RWPE1 (cell line): ENCODE data around the gene ZSWIM8.

Experiments used
- CTCF ChIA-PET: fragments of 350-600 bp; sonication (Branson Sonifier 250); formaldehyde crosslinking; extraction: SDS; loops from one replicate; lab custom pipeline; 2021; lab: Yijun Ruan, JAX
- POLR2A ChIA-PET: fragments of 400-600 bp; formaldehyde crosslinking; extraction: SDS; loops from one replicate; lab custom pipeline; 2020; ENCODE audit warnings: antibody characterized with exemption; ENCODE audit not compliant: low non-redundant PET; lab: Yijun Ruan, JAX
- DNase-seq: peaks from one replicate; pipeline ENCODE4 v3.0.0; 2012; ENCODE audit warnings: low spot score
- H3K27ac ChIP-seq: fragments of 450-650 bp; 2 replicates; pipeline ENCODE4 v1.5.1; 2017
- TF ChIP-seq, protein P1 (sequence below): fragments of 450-650 bp; conservative IDR thresholded peaks from 2 replicates; pipeline ENCODE4 v1.5.1; 2017; ENCODE audit warnings: low read depth, mild to moderate bottlenecking

Gene ZSWIM8

DNA sequence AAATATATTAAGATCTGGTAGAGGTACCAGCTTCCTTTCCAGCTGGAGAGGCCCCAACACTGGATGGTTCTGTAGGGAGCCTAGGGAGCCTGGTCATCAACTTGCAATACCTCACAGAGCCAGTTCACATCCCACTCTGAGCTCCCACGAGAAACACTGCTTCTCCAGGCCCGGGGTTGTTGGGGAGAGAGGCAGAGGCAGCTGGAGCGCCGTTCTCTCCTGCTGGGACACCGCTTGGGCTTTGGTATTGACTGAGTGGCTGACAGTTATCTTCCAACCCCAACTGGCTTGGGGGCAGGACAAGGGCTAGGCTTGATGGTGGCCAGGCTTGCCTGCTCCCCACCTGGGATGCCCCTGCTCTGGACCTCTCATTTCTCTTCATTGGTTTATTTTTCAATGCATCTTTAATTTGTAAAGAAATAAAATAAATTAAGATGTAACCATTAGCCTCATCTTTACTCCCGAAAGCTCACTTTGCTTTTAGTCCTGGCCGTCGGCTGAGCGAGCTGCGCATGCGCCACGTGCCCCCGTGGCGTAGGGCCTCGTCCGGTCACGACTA lies 13.6 kb upstream of the ZSWIM8 start:
- DNase-seq = peak; percentile 88
- TF ChIP-seq, protein P1, sequence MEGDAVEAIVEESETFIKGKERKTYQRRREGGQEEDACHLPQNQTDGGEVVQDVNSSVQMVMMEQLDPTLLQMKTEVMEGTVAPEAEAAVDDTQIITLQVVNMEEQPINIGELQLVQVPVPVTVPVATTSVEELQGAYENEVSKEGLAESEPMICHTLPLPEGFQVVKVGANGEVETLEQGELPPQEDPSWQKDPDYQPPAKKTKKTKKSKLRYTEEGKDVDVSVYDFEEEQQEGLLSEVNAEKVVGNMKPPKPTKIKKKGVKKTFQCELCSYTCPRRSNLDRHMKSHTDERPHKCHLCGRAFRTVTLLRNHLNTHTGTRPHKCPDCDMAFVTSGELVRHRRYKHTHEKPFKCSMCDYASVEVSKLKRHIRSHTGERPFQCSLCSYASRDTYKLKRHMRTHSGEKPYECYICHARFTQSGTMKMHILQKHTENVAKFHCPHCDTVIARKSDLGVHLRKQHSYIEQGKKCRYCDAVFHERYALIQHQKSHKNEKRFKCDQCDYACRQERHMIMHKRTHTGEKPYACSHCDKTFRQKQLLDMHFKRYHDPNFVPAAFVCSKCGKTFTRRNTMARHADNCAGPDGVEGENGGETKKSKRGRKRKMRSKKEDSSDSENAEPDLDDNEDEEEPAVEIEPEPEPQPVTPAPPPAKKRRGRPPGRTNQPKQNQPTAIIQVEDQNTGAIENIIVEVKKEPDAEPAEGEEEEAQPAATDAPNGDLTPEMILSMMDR = no peak
- POLR2A ChIA-PET = interaction anchor here (0.5 to 1.2 kb wide), 5 partner anchors 9 to 1465 kb away, joined by 3 to 10 read pairs (median 4); partner anchors contain the start of gene SEC24C
- H3K27ac ChIP-seq = peak overlapping the region; percentile 97
- CTCF ChIA-PET = interaction anchor here (0.6 to 1.5 kb wide), 3 partner anchors 8 to 23 kb away, joined by 4 to 7 read pairs (median 5); no protein-coding TSS in a partner anchor

DNA sequence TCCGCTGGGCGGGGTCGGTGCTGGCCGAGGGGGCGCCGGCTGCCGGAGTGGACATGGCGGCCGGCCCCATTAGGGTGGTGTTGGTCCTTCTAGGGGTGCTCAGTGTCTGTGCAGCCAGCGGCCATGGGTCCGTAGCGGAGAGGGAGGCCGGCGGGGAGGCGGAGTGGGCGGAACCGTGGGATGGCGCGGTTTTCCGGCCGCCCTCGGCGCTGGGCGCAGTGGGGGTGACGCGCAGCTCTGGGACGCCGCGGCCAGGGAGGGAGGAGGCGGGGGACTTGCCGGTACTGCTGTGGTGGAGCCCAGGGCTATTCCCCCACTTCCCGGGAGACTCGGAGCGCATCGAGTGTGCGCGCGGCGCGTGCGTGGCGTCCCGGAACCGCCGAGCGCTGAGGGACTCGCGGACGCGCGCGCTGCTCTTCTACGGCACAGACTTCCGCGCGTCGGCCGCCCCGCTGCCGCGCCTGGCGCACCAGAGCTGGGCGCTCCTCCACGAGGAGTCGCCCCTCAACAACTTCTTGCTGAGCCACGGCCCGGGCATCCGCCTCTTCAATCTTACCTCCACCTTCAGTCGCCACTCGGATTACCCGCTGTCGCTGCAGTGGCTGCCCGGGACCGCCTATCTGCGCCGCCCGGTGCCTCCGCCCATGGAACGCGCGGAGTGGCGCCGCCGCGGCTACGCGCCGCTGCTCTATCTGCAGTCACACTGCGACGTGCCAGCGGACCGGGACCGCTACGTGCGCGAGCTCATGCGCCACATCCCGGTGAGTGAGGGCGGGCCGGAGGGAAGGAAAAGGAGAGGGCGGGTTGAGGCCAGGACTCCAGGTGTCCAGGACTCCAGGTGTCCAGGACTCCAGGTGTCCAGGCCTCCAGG lies 12.9 kb upstream of the ZSWIM8 start:
- H3K27ac ChIP-seq = peak overlapping the region; percentile 97
- TF ChIP-seq, protein P1 = no peak
- ChIA-PET POLR2A (interaction anchor here (0.6 to 1.3 kb wide), 7 partner anchors 9 to 1464 kb away, joined by 3 to 7 read pairs (median 3); partner anchors contain the start of gene SEC24C), CTCF (interaction anchor here (0.6 to 1.5 kb wide), 3 partner anchors 9 to 24 kb away, joined by 4 to 7 read pairs (median 5); no protein-coding TSS in a partner anchor)
- DNase-seq = peak; percentile 78

DNA sequence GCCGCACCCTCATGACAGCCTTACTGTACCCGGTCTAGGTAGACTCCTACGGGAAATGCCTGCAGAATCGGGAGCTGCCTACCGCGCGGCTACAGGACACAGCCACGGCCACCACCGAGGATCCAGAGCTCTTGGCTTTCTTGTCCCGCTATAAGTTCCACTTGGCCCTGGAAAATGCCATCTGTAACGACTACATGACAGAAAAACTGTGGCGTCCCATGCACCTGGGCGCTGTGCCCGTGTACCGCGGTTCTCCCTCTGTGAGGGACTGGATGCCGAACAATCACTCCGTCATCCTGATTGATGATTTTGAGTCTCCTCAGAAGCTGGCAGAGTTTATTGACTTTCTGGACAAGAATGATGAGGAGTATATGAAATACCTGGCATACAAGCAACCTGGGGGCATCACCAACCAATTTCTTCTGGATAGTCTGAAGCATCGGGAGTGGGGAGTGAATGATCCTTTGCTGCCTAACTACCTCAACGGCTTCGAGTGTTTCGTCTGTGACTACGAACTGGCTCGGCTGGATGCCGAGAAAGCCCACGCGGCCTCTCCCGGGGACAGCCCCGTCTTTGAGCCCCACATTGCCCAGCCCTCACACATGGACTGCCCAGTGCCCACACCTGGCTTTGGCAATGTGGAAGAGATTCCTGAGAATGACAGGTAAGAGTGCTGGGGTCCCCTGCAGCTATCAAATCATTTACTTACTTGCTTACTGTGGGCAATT lies 12.1 kb upstream of the ZSWIM8 start:
- POLR2A ChIA-PET = interaction anchor here (0.7 to 1.3 kb wide), 4 partner anchors 39 to 102 kb away, joined by 3 to 7 read pairs (median 4); no protein-coding TSS in a partner anchor
- TF ChIP-seq, protein P1 = no peak
- CTCF ChIA-PET = interaction anchor here (1.5 kb wide), 1 partner anchor 9 kb away, joined by 7 read pairs; no protein-coding TSS in a partner anchor
- DNase-seq = peak; percentile 24
- peak overlapping the region; percentile 97 for H3K27ac ChIP-seq

DNA sequence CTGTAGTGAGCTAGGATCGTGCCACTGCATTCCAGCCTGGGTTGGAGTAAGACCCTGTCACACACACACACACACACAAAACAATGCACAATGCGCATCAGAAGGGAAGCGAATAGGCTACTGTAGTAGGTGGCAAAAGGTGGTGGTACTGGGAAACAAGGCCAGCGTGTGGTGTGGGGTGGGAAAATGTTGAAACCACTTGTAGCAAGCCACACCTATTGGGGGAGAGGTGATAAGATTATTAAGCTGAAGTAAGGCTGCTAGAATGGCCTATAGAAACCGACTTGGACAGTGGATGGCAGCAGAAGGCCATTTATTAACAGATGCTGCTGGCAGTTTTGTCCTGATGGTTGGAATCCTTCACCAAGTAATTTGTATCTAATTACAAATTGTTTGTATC lies 10.8 kb upstream of the ZSWIM8 start:
- peak overlapping the region; percentile 54 for H3K27ac ChIP-seq
- TF ChIP-seq, protein P1 = no peak; the same call in 1 of the 2 replicates
- ChIA-PET CTCF (interaction anchor here (0.9 to 1.3 kb wide), 3 partner anchors 12 to 334 kb away, joined by 3 to 5 read pairs (median 4); no protein-coding TSS in a partner anchor), POLR2A (no interaction called here)
- DNase-seq = peak; percentile 53

DNA sequence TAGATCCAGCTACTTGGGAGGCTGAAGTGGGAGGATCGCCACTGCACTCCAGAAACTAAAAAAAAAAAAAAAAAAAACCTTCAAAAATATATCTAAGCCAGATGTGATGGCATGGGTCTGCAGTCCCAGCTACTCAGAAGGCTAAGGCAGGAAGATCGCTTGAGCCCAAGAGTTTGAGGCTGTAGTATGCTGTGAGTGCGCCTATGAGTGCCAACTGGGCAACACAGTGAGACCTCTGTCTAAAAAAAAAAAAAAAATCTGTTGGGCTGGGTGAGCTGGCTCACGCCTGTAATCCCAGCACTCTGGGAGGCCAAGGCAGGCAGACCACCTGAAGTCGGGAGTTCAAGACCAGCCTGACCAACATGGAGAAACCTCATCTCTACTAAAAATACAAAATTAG lies 6.4 kb upstream of the ZSWIM8 start:
- CTCF ChIA-PET = interaction anchor here (0.5 to 1.0 kb wide), 4 partner anchors 74 to 302 kb away, joined by 3 to 5 read pairs (median 4); no protein-coding TSS in a partner anchor

More for the DNA sequence above, 6.4 kb upstream of the ZSWIM8 start:
- TF ChIP-seq, protein P1 = no peak
- DNase-seq = no peak
- peak overlapping the region; percentile 36 for H3K27ac ChIP-seq
- POLR2A ChIA-PET = interaction anchor here (0.7 kb wide), 2 partner anchors 26 to 140 kb away, joined by 4 to 7 read pairs; no protein-coding TSS in a partner anchor
